ENCODE results near the gene AOPEP.

Gene AOPEP

GRCh38 chr9:94760010-94760409 lies 33.5 kb downstream of the AOPEP start:
- no peak for DNase-seq (ENCODE audit: low read depth)

GRCh38 chr9:94760660-94761059 lies 34.2 kb downstream of the AOPEP start:
- DNase-seq (ENCODE audit: low read depth), result no peak

GRCh38 chr9:94761481-94761880 lies 35.0 kb downstream of the AOPEP start:
- no peak for DNase-seq (ENCODE audit: low read depth)

- no peak for DNase-seq (ENCODE audit: low read depth)
These were observed 41.0 kb downstream of the AOPEP start for GRCh38 chr9:94767331-94768072.

GRCh38 chr9:94768766-94769165 lies 42.3 kb downstream of the AOPEP start:
- DNase-seq (ENCODE audit: low read depth), result no peak

- DNase-seq (ENCODE audit: low read depth), result no peak
These were observed 43.8 kb downstream of the AOPEP start for GRCh38 chr9:94770334-94770733.

GRCh38 chr9:94771096-94771495 lies 44.6 kb downstream of the AOPEP start:
- no peak for DNase-seq (ENCODE audit: low read depth)

GRCh38 chr9:94772144-94772543 lies 45.6 kb downstream of the AOPEP start:
- no peak for DNase-seq (ENCODE audit: low read depth)

- no peak for DNase-seq (ENCODE audit: low read depth)
These were observed 46.3 kb downstream of the AOPEP start for GRCh38 chr9:94772639-94773303.

GRCh38 chr9:94773655-94774054 lies 47.2 kb downstream of the AOPEP start:
- DNase-seq (ENCODE audit: low read depth), result no peak

- DNase-seq (ENCODE audit: low read depth), result no peak
These were observed 51.5 kb downstream of the AOPEP start for GRCh38 chr9:94778013-94778412.

- DNase-seq (ENCODE audit: low read depth), result no peak
These were observed 52.5 kb downstream of the AOPEP start for GRCh38 chr9:94779031-94779430.

GRCh38 chr9:94779693-94780290 lies 53.3 kb downstream of the AOPEP start:
- DNase-seq (ENCODE audit: low read depth), result no peak

GRCh38 chr9:94780516-94780950 lies 54.0 kb downstream of the AOPEP start:
- DNase-seq (ENCODE audit: low read depth), result no peak

GRCh38 chr9:94782355-94783101 lies 56.0 kb downstream of the AOPEP start:
- no peak for DNase-seq (ENCODE audit: low read depth)

- DNase-seq (ENCODE audit: low read depth), result peak; percentile 51
These were observed 56.7 kb downstream of the AOPEP start for GRCh38 chr9:94783102-94783682.

GRCh38 chr9:94783928-94784327 lies 57.4 kb downstream of the AOPEP start:
- no peak for DNase-seq (ENCODE audit: low read depth)

GRCh38 chr9:94785215-94786169 lies 59.0 kb downstream of the AOPEP start:
- no peak for DNase-seq (ENCODE audit: low read depth)

- no peak for DNase-seq (ENCODE audit: low read depth)
These were observed 60.1 kb downstream of the AOPEP start for GRCh38 chr9:94786586-94786985.

GRCh38 chr9:94787266-94787665 lies 60.8 kb downstream of the AOPEP start:
- DNase-seq (ENCODE audit: low read depth), result no peak

GRCh38 chr9:94788570-94789105 lies 62.1 kb downstream of the AOPEP start:
- DNase-seq (ENCODE audit: low read depth), result no peak
